K562 (cell line): ENCODE results near the gene MAP3K20. TPM values are rescaled to one million over a fixed set of nuclear protein-coding genes. Genes with fewer than 3 reads are reported as not detected.

Source experiments
- ARID1B ChIP-seq: fragments of 450-650 bp; IDR thresholded peaks from 2 replicates; pipeline ENCODE4 v1.6.1; 2016; ENCODE audit warnings: antibody characterized with exemption, mild to moderate bottlenecking, inconsistent platforms
- CCNT2 ChIP-seq: IDR thresholded peaks from 2 replicates; pipeline ENCODE4 v1.6.1; 2011; ENCODE audit warnings: borderline replicate concordance, low read depth, mild to moderate bottlenecking, moderate library complexity, mixed read lengths, low read length; ENCODE audit not compliant: insufficient read length; ENCODE audit errors: extremely low read depth
- EGR1 ChIP-seq: fragments of 450-650 bp; conservative IDR thresholded peaks from 2 replicates; pipeline ENCODE4 v1.6.1; 2017; ENCODE audit warnings: mild to moderate bottlenecking
- FOSL1 ChIP-seq: fragments of 200-800 bp; sonication (Bioruptor generic); conservative IDR thresholded peaks from 2 replicates; pipeline ENCODE4 v1.6.1; 2016; ENCODE audit warnings: missing genetic modification characterization, missing compliant biosample characterization
- FOXM1 ChIP-seq, 2 experiments: fragments of 450-650 bp in 1 of 2; sonication (generic) in 1 of 2; formaldehyde crosslinking in 1 of 2; IDR thresholded peaks; 2 replicates each; pipeline versions ENCODE4 v1.6.1 to v1.9.0; 2017 to 2022; ENCODE audit warnings: low read depth in 2 of 2, mild to moderate bottlenecking in 2 of 2, missing genetic modification reagents in 1 of 2, moderate library complexity in 1 of 2
- FOXP1 ChIP-seq: sonication (generic); formaldehyde crosslinking; IDR thresholded peaks from 2 replicates; pipeline ENCODE4 v1.8.0; 2022; ENCODE audit warnings: mild to moderate bottlenecking, missing genetic modification reagents
- HDAC1 ChIP-seq, 2 experiments: fragments of 450-650 bp; IDR thresholded peaks; 2 replicates each; pipeline ENCODE4 v1.6.1; 2016 to 2017; ENCODE audit warnings: inconsistent platforms in 1 of 2, mild to moderate bottlenecking in 1 of 2, moderate library complexity in 1 of 2
- HMGN3 ChIP-seq: IDR thresholded peaks from 2 replicates; pipeline ENCODE4 v1.6.1; 2011; ENCODE audit warnings: borderline replicate concordance, low read depth, mild to moderate bottlenecking, mixed read lengths, low read length; ENCODE audit not compliant: insufficient read length; ENCODE audit errors: extremely low read depth
- KHSRP ChIP-seq: fragments of 450-650 bp; IDR thresholded peaks from 2 replicates; pipeline ENCODE4 v1.6.1; 2017
- KLF16 ChIP-seq: IDR thresholded peaks from 2 replicates; pipeline ENCODE4 v1.6.1; 2016; ENCODE audit warnings: antibody characterized with exemption
- MTA3 ChIP-seq: fragments of 450-650 bp; formaldehyde crosslinking; IDR thresholded peaks from 2 replicates; pipeline ENCODE4 v1.6.1; 2017; ENCODE audit warnings: mild to moderate bottlenecking, borderline replicate concordance
- NELFE ChIP-seq: IDR thresholded peaks from 2 replicates; pipeline ENCODE4 v1.6.1; 2011; ENCODE audit warnings: mild to moderate bottlenecking; ENCODE audit not compliant: insufficient read depth, insufficient read length
- RCOR1 ChIP-seq, 2 experiments: IDR thresholded peaks; 2 replicates each; pipeline ENCODE4 v1.6.1; 2012; ENCODE audit warnings: low read depth in 2 of 2, low read length in 2 of 2, borderline replicate concordance in 1 of 2, improper control_type of control experiment in 1 of 2
- TCFL5 ChIP-seq: fragments of 250-450 bp; sonication (Bioruptor Pico); conservative IDR thresholded peaks from 2 replicates; pipeline ENCODE4 v1.6.1; 2021; ENCODE audit warnings: mild to moderate bottlenecking, moderate library complexity, matching md5 sums
- ZNF134 ChIP-seq: fragments of 250-450 bp; sonication (Bioruptor Pico); conservative IDR thresholded peaks from 2 replicates; pipeline ENCODE4 v1.4.0; 2020
- polyA plus RNA-seq, 8 experiments: library from polyadenylated mRNA; depleted of rRNA in 4 of 8; stranded (reverse) in 5 of 8; unstranded in 3 of 8; fragments of >200 nt; fragmentation: Nextera tagmentation in 2 of 8; fragmentation: Illumina TruSeq in 1 of 8; extraction: Ambion mirVana in 2 of 8; extraction: Trizol in 1 of 8; gene quantifications; 2 replicates each; pipeline versions ENCODE4 v1.2.1 to v1.2.3, GENCODE V29; 2011 to 2014; ENCODE audit warnings: inconsistent platforms in 1 of 8, missing spikeins in 1 of 8
- total RNA-seq, 7 experiments: library from RNA; depleted of rRNA in 6 of 7; stranded (reverse); fragments of >200 nt in 6 of 7; fragmentation: Illumina TruSeq in 2 of 7; extraction: Trizol in 2 of 7; gene quantifications; 2 replicates each; pipeline versions ENCODE4 v1.2.1 to v1.2.3, GENCODE V29; 2011 to 2021; ENCODE audit warnings: low replicate concordance in 1 of 7
- TF ChIP-seq, protein P1 (sequence below), 2 experiments: fragments of 200-800 bp in 1 of 2; sonication (Bioruptor generic) in 1 of 2; sonication (generic) in 1 of 2; formaldehyde crosslinking in 1 of 2; IDR thresholded peaks in 1 of 2; conservative IDR thresholded peaks in 1 of 2; 2 replicates each; pipeline versions ENCODE4 v1.5.0 to v1.6.1; 2016 to 2020; ENCODE audit warnings: missing compliant biosample characterization in 1 of 2, missing genetic modification characterization in 1 of 2, missing genetic modification reagents in 1 of 2

MAP3K20 gene
- total and polyA plus RNA-seq, 9 of the 15 experiments (the other 6 are each of a cell fraction or from before 2014, with no cell fraction given), result 9.8 to 34.2 (median 27.3) TPM

DNA sequence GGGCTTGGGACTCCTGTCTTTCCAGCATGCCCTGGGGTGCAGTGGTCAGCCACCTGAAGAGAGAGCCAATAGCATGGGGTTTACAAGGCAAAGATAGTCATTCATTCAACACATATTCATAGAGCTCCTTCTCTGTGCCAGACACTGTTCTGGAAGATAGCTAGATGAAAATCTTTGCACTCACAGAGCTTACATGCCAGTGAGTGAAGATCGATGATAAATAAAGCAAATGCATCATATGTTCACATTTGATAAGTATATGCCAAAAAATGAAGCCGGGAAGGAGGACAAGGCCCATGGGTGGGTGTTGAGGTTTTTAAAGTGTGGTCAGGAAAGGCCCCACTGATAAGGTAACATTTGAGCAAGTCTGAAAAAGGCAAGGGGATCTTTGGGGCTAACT is 148.2 kb downstream of the MAP3K20 start (continued):
- TF ChIP-seq, protein P1, sequence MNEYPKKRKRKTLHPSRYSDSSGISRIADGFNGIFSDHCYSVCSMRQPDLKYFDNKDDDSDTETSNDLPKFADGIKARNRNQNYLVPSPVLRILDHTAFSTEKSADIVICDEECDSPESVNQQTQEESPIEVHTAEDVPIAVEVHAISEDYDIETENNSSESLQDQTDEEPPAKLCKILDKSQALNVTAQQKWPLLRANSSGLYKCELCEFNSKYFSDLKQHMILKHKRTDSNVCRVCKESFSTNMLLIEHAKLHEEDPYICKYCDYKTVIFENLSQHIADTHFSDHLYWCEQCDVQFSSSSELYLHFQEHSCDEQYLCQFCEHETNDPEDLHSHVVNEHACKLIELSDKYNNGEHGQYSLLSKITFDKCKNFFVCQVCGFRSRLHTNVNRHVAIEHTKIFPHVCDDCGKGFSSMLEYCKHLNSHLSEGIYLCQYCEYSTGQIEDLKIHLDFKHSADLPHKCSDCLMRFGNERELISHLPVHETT (CRISPR knock-in tag; conservative IDR thresholded peaks at IDR 0.05 in 1 of 2, IDR thresholded peaks at IDR 0.05 in 1 of 2), result peak in 1 of 2 experiments; percentile 51; a peak in 1 of 4 replicates
- TF ChIP-seq ZNF134 (CRISPR knock-in tag), result no peak
- TF ChIP-seq TCFL5 (CRISPR knock-in tag), result no peak
- TF ChIP-seq ARID1B, result peak; percentile 95
- peak; percentile 85 for TF ChIP-seq FOXM1 (IDR thresholded peaks at IDR 0.05; ENCODE audit: low read depth)
- no peak for TF ChIP-seq FOXM1 (CRISPR knock-in tag; IDR thresholded peaks at IDR 0.05; ENCODE audit: low read depth)
- peak; percentile 63 for TF ChIP-seq EGR1
- TF ChIP-seq KLF16, result peak; percentile 94
- TF ChIP-seq FOSL1 (tag), result 0 out of 2 replicates have a peak, but pooled peaks have one; percentile 39
- TF ChIP-seq FOXP1 (CRISPR knock-in tag), result no peak
- TF ChIP-seq CCNT2, result peak; percentile 10
- peak; percentile 53; the same call in 1 of the 2 replicates for TF ChIP-seq KHSRP
- TF ChIP-seq RCOR1 (IDR thresholded peaks at IDR 0.05; ENCODE audit: borderline replicate concordance in 1 of 2, low read depth in 2 of 2, low read length in 2 of 2), result peak; percentile 92 to 96
- peak; percentile 18 for TF ChIP-seq HMGN3
- peak; percentile 70 to 93; a peak in 3 of 4 replicates for TF ChIP-seq HDAC1 (IDR thresholded peaks at IDR 0.05)
- no peak for TF ChIP-seq NELFE
- peak; percentile 63; the same call in 1 of the 2 replicates for TF ChIP-seq MTA3
- TF ChIP-seq, all 486 proteins: peak for 73
